ENCODE measurements around the gene KRI1.
A peak's percentile ranks its signal among the peaks of the same experiment; 100 is the strongest.

Gene KRI1

DNA sequence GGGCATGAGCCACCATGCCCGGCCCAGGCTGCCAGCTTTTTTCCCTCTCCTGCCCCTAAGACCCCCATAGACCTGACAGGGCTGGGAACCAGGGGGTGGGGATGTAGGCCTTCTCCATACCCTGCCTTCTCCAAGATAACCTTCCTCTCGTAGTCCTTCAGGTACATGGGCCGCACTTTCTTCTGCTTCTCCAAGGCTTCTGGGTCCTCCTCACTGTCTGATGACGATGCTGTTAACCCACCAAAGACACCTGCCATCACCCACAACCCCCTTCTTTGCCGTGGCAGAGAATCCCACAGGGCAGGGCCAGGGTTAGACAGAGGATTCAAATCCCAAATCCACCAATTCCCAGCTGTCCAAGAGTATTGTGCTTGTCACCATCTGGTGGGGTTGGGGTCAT lies 3.2 kb downstream of the KRI1 start:
- Histone ChIP-seq H3K27ac (ENCODE audit: low read depth in 2 of 2, low read length in 2 of 2) (no peak overlapping the region), H3K4me1 (ENCODE audit: control insufficient read depth in 2 of 2, insufficient read depth in 2 of 2, low read length in 2 of 2) (peaks cover 23% of the 10 kb centered on the region in 2 donors), H3K27me3 (ENCODE audit: control insufficient read depth in 2 of 2, insufficient read depth in 2 of 2, low read length in 2 of 2) (no peaks in the 10 kb centered on the region), H3K9ac (ENCODE audit: low read depth in 1 of 2, low read length in 2 of 2) (no peak overlapping the region), H3K4me3 (ENCODE audit: low read length in 2 of 2) (no peak overlapping the region), H3K36me3 (ENCODE audit: control insufficient read depth in 2 of 2, insufficient read depth in 2 of 2, low read length in 2 of 2) (peaks cover 19 to 24% of the 10 kb centered on the region in 2 donors), H3K9me3 (ENCODE audit: control insufficient read depth in 2 of 2, low read length in 2 of 2) (no peaks in the 10 kb centered on the region)

DNA sequence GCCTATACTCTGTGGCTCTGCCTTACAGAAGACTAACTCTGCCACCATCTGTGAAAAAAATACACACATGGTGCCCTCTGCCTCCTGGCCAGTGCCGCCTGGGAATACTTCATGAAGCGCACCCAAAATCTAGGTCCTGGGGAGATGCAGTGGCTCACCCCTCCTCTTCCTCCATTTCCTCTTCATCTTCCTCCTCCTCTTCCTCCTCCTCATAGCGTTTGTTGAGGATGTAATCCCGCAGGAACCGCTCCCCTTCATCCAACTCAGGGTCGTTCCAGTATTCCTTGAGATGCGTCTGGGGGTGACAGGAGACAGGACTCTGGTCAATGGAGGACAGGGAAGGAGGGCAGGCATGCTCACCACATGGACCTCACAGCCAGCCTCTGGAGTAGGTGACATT lies 5.7 kb downstream of the KRI1 start:
- no peak overlapping the region for H3K27ac ChIP-seq (ENCODE audit: low read depth in 2 of 2, low read length in 2 of 2)
- H3K9me3 ChIP-seq (ENCODE audit: control insufficient read depth in 2 of 2, low read length in 2 of 2) = no peaks in the 10 kb centered on the region
- H3K4me1 ChIP-seq (ENCODE audit: control insufficient read depth in 2 of 2, insufficient read depth in 2 of 2, low read length in 2 of 2) = peaks cover 6 to 7% of the 10 kb centered on the region in 2 donors
- no peak overlapping the region for H3K4me3 ChIP-seq (ENCODE audit: low read length in 2 of 2)
- H3K36me3 ChIP-seq (ENCODE audit: control insufficient read depth in 2 of 2, insufficient read depth in 2 of 2, low read length in 2 of 2) = peaks cover 26 to 38% of the 10 kb centered on the region in 2 donors
- no peaks in the 10 kb centered on the region for H3K27me3 ChIP-seq (ENCODE audit: control insufficient read depth in 2 of 2, insufficient read depth in 2 of 2, low read length in 2 of 2)
- no peak overlapping the region for H3K9ac ChIP-seq (ENCODE audit: low read depth in 1 of 2, low read length in 2 of 2)

DNA sequence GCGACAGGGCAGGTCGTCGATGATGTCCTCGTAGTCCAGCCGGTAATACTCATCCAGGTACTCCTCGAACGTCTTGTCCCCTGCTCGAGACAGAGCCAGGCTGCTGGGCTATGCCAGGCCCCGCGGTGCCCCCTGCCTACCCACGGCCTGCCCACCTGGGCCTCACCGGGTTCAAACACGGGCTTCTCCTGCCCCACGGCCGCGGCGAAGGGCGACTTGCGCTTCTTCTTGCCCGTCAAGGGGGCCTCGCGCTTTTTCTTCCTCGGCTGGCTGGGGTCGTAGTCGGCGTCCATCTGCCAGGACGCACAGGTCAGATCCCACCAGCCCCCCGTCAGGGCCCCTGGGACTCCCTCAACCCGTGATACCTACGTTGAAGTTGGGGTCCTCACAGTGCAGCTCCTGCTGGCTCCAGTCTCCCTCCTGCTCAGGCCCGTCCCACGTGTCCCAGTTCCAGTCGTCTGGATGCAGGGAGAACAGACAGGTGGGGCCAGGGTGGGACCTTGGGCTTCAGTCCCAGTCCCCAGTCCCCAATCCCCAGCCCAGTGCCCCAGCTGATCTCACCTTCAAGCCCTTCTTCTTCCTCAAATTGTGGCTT lies 8.1 kb downstream of the KRI1 start:
- H3K27me3 ChIP-seq (ENCODE audit: control insufficient read depth in 2 of 2, insufficient read depth in 2 of 2, low read length in 2 of 2) = no peaks in the 10 kb centered on the region
- H3K9ac ChIP-seq (ENCODE audit: low read depth in 1 of 2, low read length in 2 of 2) = no peak overlapping the region
- H3K36me3 ChIP-seq (ENCODE audit: control insufficient read depth in 2 of 2, insufficient read depth in 2 of 2, low read length in 2 of 2) = peaks cover 48 to 53% of the 10 kb centered on the region in 2 donors
- H3K9me3 ChIP-seq (ENCODE audit: control insufficient read depth in 2 of 2, low read length in 2 of 2) = no peaks in the 10 kb centered on the region
- H3K4me1 ChIP-seq (ENCODE audit: control insufficient read depth in 2 of 2, insufficient read depth in 2 of 2, low read length in 2 of 2) = peaks cover 5 to 17% of the 10 kb centered on the region in 2 donors
- H3K27ac ChIP-seq (ENCODE audit: low read depth in 2 of 2, low read length in 2 of 2) = no peak overlapping the region
- H3K4me3 ChIP-seq (ENCODE audit: low read length in 2 of 2) = no peak overlapping the region

DNA sequence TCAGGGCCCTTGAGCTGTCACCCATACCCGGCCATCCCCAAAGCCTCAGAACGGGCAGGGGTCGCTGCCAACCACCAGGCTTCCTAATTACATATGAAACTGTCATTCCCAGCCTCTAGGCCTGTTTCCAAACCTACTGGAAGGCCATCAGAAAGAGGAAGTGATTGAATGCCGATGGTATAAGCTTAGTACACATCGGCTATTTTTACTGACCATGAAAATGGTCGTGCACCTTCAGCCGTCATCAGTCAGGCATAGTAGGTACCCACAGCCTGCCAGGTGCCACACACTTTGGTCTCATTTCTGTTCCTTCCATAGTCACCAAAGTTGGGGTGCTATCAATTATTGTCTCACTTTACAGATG lies 10.2 kb downstream of the KRI1 start:
- Histone ChIP-seq H3K27ac (ENCODE audit: low read depth in 2 of 2, low read length in 2 of 2) (no peak overlapping the region), H3K27me3 (ENCODE audit: control insufficient read depth in 2 of 2, insufficient read depth in 2 of 2, low read length in 2 of 2) (no peaks in the 10 kb centered on the region), H3K4me3 (ENCODE audit: low read length in 2 of 2) (no peak overlapping the region), H3K9me3 (ENCODE audit: control insufficient read depth in 2 of 2, low read length in 2 of 2) (no peaks in the 10 kb centered on the region), H3K36me3 (ENCODE audit: control insufficient read depth in 2 of 2, insufficient read depth in 2 of 2, low read length in 2 of 2) (peaks cover 56 to 61% of the 10 kb centered on the region in 2 donors), H3K9ac (ENCODE audit: low read depth in 1 of 2, low read length in 2 of 2) (no peak overlapping the region), H3K4me1 (ENCODE audit: control insufficient read depth in 2 of 2, insufficient read depth in 2 of 2, low read length in 2 of 2) (peaks cover 16 to 25% of the 10 kb centered on the region in 2 donors)

DNA sequence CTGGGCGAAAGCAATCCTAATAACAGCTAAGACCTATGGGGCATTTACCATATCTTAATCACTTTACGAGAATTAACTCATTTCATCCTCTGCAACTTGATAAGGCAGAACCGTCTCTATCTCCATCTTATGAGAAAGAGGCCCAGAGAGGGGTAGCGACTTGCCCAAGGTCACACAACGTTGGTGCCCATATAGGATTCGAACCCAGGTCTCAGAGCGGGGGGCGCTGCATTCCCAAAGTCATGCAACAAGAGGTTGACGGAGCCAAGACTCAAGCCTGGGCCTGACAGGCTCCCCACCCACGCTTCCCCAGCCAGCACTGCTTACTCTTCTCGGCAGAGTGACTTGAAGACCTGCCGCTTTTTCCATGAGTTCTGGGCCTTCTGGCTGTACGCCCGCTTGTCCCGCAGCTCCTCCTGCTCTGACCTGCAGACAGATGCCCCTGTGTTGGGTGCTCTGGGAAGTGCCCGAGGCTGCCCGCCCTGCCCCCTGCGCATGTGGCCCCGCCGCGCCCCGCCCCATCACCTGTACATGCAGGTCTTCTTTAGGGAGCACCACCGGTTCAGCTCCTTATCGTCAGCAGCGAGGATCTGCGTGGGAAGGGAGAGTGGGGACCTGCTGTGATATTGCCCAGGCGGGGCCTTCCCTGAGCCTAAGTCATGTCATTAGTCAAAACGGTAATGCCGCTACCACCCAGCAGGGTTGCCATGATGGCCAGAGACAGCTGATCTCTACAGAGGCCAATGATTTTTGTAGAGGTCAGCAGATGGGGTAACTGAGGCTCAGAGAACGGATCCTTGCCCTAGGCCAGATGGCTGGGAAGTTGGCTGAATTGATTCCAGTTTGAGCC lies 10.8 kb downstream of the KRI1 start:
- Histone ChIP-seq H3K4me1 (ENCODE audit: control insufficient read depth in 2 of 2, insufficient read depth in 2 of 2, low read length in 2 of 2) (peaks cover 16 to 29% of the 10 kb centered on the region in 2 donors), H3K9me3 (ENCODE audit: control insufficient read depth in 2 of 2, low read length in 2 of 2) (no peaks in the 10 kb centered on the region), H3K36me3 (ENCODE audit: control insufficient read depth in 2 of 2, insufficient read depth in 2 of 2, low read length in 2 of 2) (peaks cover 57 to 59% of the 10 kb centered on the region in 2 donors), H3K27ac (ENCODE audit: low read depth in 2 of 2, low read length in 2 of 2) (no peak overlapping the region), H3K9ac (ENCODE audit: low read depth in 1 of 2, low read length in 2 of 2) (no peak overlapping the region), H3K27me3 (ENCODE audit: control insufficient read depth in 2 of 2, insufficient read depth in 2 of 2, low read length in 2 of 2) (no peaks in the 10 kb centered on the region), H3K4me3 (ENCODE audit: low read length in 2 of 2) (no peak overlapping the region)

DNA sequence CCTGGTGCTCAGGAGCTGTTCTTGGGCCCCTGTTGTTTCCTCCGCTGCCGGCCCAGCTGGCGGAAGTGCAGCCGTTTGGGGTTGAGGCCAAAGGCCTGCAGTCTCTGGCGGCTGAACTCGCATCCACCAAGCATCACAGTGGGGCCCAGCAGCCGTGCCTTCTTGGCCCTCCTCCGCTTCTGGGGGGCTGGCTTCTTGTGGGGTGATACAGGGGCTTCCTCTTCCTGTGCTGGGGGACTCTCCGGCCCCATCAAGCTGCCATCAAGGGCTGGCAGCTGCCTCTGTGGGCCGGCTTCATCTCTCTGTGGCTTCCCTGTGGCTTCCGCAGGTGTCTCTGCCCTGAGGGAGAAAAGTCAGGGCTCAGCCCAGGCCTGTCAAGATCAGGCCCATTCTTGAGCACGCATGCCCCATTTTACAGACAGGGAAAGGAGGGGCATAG lies 11.8 kb downstream of the KRI1 start:
- no peaks in the 10 kb centered on the region for H3K9me3 ChIP-seq (ENCODE audit: control insufficient read depth in 2 of 2, low read length in 2 of 2)
- no peaks in the 10 kb centered on the region for H3K27me3 ChIP-seq (ENCODE audit: control insufficient read depth in 2 of 2, insufficient read depth in 2 of 2, low read length in 2 of 2)
- peaks cover 48 to 54% of the 10 kb centered on the region in 2 donors for H3K36me3 ChIP-seq (ENCODE audit: control insufficient read depth in 2 of 2, insufficient read depth in 2 of 2, low read length in 2 of 2)
- peak overlapping the region in 1 of 2 donors; percentile 71 for H3K27ac ChIP-seq (ENCODE audit: low read depth in 2 of 2, low read length in 2 of 2)
- H3K4me3 ChIP-seq (ENCODE audit: low read length in 2 of 2) = no peak overlapping the region
- peaks cover 16 to 29% of the 10 kb centered on the region in 2 donors for H3K4me1 ChIP-seq (ENCODE audit: control insufficient read depth in 2 of 2, insufficient read depth in 2 of 2, low read length in 2 of 2)
- H3K9ac ChIP-seq (ENCODE audit: low read depth in 1 of 2, low read length in 2 of 2) = no peak overlapping the region

DNA sequence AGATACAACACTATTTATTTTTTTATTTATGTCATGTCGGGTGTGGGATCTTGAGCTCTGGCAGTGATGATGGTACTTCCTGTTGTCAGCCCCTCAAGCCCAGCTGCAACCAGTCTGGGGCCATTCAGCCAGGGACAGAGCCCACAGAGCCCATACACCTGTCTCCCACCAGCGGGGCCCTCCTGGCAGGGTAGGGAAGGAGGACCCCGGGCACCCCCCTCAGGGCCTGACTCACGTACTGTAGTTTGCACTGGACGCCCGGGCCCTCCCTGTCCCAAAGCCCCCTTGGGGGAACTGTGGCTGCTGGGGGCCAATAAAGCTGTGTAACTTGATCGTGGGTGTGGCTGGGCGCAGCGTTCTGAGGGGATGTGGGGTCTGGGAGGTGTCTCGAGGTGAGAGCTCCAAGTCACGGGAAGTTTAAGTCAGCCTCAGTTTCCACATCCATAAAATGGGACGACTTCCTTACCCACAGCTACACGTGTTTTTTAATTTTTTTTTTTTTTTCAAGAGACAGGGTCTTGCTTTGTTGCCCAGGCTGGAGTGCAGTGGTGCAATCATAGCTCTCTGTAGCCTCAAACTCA lies 12.6 kb downstream of the KRI1 start:
- Histone ChIP-seq H3K4me3 (ENCODE audit: low read length in 2 of 2) (no peak overlapping the region), H3K9me3 (ENCODE audit: control insufficient read depth in 2 of 2, low read length in 2 of 2) (no peaks in the 10 kb centered on the region), H3K27ac (ENCODE audit: low read depth in 2 of 2, low read length in 2 of 2) (peak overlapping the region; percentile 61 to 71), H3K36me3 (ENCODE audit: control insufficient read depth in 2 of 2, insufficient read depth in 2 of 2, low read length in 2 of 2) (peaks cover 52 to 59% of the 10 kb centered on the region in 2 donors), H3K9ac (ENCODE audit: low read depth in 1 of 2, low read length in 2 of 2) (peak overlapping the region in 1 of 2 donors; percentile 6), H3K27me3 (ENCODE audit: control insufficient read depth in 2 of 2, insufficient read depth in 2 of 2, low read length in 2 of 2) (no peaks in the 10 kb centered on the region), H3K4me1 (ENCODE audit: control insufficient read depth in 2 of 2, insufficient read depth in 2 of 2, low read length in 2 of 2) (peaks cover 16 to 29% of the 10 kb centered on the region in 2 donors)

DNA sequence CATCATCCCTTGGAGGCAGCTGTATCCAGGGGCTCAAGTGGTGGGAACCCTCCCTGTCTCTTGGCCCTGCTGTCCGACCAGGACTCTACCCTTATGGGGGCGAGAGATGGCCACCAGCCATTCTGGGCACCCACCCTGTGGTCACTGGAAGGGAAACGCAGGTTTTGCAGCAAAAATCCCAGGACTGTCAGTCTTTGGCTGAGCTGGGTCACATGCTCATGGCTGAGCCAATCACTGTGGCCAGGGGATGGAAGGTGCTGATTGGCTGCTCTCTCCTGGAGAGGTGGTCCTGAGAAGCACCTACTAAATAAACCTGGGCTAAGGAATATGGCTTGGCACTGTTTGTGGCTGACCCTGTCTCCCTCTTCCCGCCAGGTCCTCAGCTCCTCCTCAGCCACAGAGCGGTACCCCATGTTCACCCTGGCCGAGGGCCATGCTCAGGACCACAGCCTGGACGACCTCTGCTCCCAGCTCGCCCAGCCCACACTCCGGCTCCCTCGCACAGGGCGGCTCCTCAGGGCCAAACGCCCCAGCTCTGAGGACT lies 13.2 kb downstream of the KRI1 start:
- peak overlapping the region in 1 of 2 donors; percentile 71 for H3K27ac ChIP-seq (ENCODE audit: low read depth in 2 of 2, low read length in 2 of 2)
- no peak overlapping the region for H3K9ac ChIP-seq (ENCODE audit: low read depth in 1 of 2, low read length in 2 of 2)
- peaks cover 49 to 55% of the 10 kb centered on the region in 2 donors for H3K36me3 ChIP-seq (ENCODE audit: control insufficient read depth in 2 of 2, insufficient read depth in 2 of 2, low read length in 2 of 2)
- H3K4me3 ChIP-seq (ENCODE audit: low read length in 2 of 2) = no peak overlapping the region
- H3K4me1 ChIP-seq (ENCODE audit: control insufficient read depth in 2 of 2, insufficient read depth in 2 of 2, low read length in 2 of 2) = peaks cover 16 to 29% of the 10 kb centered on the region in 2 donors
- H3K9me3 ChIP-seq (ENCODE audit: control insufficient read depth in 2 of 2, low read length in 2 of 2) = no peaks in the 10 kb centered on the region
- no peaks in the 10 kb centered on the region for H3K27me3 ChIP-seq (ENCODE audit: control insufficient read depth in 2 of 2, insufficient read depth in 2 of 2, low read length in 2 of 2)

DNA sequence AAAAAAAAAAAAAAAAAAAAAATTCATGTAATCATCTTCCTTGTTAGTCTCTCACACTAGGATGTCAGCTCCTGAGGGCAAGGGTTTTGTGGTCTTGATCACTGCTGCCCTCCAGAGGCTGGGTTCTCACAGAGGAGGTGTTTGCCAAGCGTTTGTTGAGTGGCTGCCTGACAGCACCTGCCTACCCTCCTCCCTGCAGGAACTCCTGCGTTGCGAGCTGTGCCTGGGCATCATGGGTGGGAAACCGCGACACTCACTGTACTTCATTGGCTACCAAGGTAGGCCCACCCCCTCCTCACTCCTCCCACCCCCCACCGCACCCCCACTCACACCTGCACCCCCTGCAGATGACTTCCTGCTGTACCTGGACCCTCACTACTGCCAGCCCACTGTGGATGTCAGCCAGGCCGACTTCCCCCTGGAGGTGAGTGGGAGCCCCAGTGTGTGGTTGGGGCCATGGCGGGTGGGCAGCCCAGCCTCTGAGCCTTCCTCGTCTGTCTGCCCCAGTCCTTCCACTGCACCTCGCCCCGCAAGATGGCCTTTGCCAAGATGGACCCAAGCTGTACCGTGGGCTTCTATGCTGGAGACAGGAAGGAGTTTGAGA lies 14.0 kb downstream of the KRI1 start:
- Histone ChIP-seq H3K27me3 (ENCODE audit: control insufficient read depth in 2 of 2, insufficient read depth in 2 of 2, low read length in 2 of 2) (no peaks in the 10 kb centered on the region), H3K9me3 (ENCODE audit: control insufficient read depth in 2 of 2, low read length in 2 of 2) (no peaks in the 10 kb centered on the region), H3K27ac (ENCODE audit: low read depth in 2 of 2, low read length in 2 of 2) (no peak overlapping the region), H3K4me3 (ENCODE audit: low read length in 2 of 2) (no peak overlapping the region), H3K4me1 (ENCODE audit: control insufficient read depth in 2 of 2, insufficient read depth in 2 of 2, low read length in 2 of 2) (peaks cover 16 to 29% of the 10 kb centered on the region in 2 donors), H3K9ac (ENCODE audit: low read depth in 1 of 2, low read length in 2 of 2) (no peak overlapping the region), H3K36me3 (ENCODE audit: control insufficient read depth in 2 of 2, insufficient read depth in 2 of 2, low read length in 2 of 2) (peaks cover 48 to 56% of the 10 kb centered on the region in 2 donors)

All from mucosa of rectum (tissue), 2 donors.